HG03097 (cell line): ENCODE results near the gene EPS8L2.

Experiments
- ATAC-seq: cut with Tn5 transposase; IDR thresholded peaks from one replicate; pipeline ENCODE4 v1.9.1; 2021; ENCODE audit not compliant: unreplicated experiment, low FRiP score

Gene EPS8L2

GRCh38 chr11:772429-773390 is 66.7 kb downstream of the EPS8L2 start:
- ATAC-seq, result no peak

GRCh38 chr11:773425-773824 is 67.4 kb downstream of the EPS8L2 start:
- ATAC-seq, result no peak

GRCh38 chr11:773830-774229 is 67.8 kb downstream of the EPS8L2 start:
- no peak for ATAC-seq

- no peak for ATAC-seq
Observed at GRCh38 chr11:774873-775592, 69.0 kb downstream of the EPS8L2 start.

GRCh38 chr11:776263-776560 is 70.2 kb downstream of the EPS8L2 start:
- no peak for ATAC-seq

GRCh38 chr11:776561-777287 is 70.7 kb downstream of the EPS8L2 start:
- ATAC-seq, result no peak
